DMS53 treated with DMSO at 0.1 percent for 48 hours (cell line): ENCODE results near the gene TEX22.

Experiments
- DNase-seq: peaks from one replicate; lab custom pipeline; 2025; ENCODE audit not compliant: unreplicated experiment; lab: John Stamatoyannopoulos, UW

TEX22 gene

DNA sequence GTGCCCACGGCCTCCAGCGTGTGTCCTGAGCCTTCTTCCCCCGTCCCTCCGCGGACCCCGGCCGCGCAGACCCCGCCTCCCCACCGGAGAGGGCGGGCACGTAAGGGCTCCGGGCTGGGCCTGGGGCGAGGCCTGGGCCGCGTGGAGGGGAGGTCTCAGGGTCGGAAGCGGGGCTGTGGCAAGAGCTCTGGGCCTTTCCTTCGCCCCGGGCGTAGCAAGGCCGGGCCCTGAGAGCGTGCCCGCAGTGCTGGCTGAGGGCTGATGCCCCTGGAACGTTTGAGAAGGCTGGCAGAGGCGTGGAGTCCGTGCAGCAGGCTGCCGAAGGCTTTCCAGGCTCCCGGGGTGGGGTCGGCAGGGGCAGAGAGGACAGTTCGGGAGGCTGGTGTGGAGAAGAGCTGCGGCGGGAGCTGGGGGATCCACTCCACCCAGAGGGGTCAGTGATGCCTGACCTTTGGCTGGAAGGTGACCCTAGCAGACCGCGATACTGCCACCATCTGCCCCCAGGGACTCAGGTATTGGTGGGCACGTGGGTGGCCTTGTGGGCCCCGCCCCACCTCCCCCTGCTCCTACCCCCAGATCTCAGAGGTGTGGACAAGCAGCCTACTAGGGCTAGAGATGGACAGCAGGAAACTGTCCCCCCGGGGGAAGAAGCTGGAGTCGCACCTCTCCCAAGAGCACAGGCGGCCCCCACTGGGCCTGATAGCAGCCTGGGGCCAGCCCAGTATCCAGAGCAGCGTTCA, 558 bp downstream of the TEX22 start:
- DNase-seq: no peak

GRCh38 chr14:105399466-105399775, 1.1 kb downstream of the TEX22 start:
- no peak for DNase-seq

- DNase-seq: no peak
These were observed 1.7 kb downstream of the TEX22 start for GRCh38 chr14:105400016-105400415.

- DNase-seq: no peak
These were observed 3.4 kb downstream of the TEX22 start for GRCh38 chr14:105401699-105402098.

DNA sequence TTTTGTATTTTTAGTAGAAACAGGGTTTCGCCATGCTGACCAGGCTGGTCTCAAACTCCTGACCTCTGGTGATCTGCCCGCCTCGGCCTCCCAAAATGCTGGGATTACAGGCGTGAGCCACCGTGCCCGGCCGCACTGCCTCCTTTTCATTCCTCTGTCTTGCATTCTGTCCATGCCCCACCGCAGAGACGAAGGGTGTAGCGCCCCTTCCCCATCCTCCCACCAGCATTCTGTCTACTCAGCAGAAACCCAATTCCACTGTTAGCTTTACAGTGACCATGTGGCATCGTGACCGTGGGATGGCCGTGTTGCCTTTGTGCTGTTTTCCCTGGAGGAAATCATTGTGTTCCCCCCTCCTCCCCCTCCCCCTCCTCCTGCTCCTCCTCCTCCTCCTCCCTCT, 10.3 kb downstream of the TEX22 start:
- no peak for DNase-seq

GRCh38 chr14:105409364-105409763, 11.0 kb downstream of the TEX22 start:
- no peak for DNase-seq

DNA sequence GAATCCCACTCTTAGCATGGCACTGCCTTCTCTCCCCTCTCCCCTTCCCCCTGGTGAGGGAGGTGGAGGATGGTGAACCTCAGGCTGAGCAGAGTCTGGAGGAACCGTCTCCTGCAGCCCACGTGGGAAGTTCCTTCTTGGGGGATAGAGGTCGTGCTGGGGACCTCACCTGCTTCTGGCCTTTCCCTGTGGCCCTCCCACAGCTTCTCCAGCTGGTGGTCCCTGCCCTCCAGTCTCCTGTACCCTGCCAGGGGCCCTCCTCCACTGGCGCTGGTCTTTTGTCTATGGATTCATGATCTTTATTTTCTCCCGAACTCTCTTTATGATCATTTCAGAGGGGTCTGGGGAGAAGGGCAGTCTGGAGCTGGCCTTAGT, 12.3 kb downstream of the TEX22 start:
- DNase-seq: no peak

DNA sequence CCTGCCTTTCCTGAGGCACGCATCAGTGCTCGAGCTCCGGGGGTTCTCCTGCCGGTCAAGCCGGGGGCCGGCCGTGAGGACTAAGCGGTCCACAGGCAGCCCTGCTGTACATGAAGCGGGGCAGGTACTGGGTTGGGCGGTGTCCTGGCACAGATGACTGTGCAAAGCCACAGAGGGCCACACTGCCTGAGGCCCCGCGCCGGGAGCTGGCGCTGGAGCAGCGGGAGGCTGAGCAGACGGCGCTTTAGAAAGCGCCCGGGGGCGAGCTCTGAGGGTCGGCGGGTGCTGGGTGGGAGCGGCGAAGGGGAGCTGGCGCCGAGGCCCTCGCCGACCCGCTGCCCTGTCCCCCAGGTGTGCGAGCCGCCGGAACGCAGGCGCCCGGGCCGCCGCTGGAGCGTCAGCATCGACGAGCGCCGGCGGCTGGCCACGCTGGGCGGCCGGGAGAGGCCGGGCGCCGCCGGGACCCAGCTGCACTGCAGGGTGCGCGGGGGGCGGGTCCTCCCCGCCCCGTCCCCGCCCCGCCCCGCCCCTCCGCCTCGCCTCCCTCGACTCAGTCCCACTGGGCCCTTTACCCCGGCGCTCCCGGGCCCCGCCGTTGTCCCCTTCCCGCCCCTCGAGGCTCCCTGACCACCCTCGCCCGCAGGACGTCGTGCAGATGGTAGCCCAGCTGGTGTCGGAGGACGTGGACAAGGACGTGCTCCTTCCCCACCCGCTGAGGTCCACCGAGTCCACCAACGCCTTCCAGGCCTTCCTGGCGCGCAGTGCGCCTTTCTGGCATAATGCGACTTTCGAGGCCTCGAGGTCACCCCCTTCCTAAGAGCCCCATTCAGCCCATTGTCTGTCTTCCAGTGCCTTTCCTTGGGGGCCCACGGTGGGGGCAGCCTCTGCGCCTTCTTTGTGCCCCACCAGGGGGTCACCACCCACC, 12.9 kb downstream of the TEX22 start:
- no peak for DNase-seq

DNA sequence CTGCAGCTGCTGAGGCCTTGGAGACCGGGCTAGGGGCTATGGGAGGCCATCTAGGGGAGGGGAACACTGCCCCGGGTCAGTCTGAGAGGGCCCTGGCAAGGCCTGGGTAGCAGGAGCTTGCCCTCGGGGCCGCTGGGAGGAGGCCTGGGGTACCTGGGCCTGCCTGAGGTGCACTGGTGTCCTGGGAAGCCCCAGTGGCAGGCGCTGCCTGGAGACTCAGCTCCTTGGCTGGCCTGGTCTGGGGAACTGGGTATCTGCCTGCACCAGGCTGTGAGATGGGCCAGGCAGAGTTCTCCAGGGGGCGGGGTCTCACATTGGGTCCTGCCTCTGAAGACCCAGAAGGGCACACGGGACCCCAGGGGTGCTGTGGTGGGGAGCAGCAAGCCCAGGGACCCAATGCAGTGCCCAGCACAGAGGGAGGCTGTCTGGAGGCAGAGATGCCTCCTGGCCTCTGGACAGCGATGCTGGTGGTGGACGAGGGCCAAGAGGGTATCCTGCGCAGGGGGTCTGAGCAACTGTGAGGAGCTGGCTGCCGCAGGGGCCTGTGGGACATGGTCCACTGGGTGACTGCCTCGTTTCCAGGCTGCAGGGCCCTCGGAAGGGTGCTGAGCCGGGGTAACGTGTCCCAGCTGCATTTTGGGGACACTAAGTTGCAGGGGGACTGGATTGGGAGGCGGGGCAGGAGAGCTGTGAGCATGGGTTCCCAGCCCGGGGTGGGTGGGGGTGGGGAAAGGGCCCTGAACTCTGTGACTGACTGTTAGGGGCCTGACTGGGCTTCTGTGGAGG, 13.8 kb downstream of the TEX22 start:
- DNase-seq: no peak

DNA sequence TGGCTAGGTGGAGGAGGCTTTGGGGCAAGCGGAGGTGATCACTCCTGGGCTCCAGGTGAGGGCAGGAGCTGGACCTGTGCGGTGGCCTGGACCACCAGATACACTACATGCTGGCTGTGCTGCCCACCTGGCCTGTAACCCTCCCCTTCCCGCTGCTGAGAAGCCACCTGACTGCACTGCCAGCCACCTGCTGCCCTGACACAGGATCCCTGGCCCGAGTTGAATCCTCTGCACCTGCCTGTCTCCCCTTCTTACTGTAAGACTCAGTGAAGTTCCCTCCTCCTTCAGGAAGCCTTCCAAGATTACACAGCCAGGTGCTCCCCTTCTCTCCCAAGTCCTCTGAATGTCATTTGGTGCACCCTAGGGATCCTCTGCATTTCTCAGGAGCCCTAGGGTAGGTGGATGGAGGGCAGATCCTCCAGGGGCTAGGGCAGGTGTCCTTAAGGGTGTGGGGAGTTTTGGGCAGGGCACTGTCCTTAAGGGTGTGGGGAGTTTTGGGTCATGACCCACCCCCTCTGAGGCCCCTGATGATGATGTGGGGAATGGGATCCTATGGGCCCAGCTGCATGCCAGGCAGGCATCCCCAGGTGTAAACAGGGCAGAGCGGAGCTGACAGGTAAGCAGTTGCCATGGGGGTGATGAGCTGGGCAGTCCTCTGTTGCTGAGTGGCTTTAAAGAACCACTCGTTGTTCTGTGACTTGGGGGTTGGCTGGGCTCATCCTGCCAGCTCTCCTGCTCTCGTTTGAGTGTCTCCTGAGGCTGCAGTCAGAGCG, 14.6 kb downstream of the TEX22 start:
- peak; percentile 10 for DNase-seq

DNA sequence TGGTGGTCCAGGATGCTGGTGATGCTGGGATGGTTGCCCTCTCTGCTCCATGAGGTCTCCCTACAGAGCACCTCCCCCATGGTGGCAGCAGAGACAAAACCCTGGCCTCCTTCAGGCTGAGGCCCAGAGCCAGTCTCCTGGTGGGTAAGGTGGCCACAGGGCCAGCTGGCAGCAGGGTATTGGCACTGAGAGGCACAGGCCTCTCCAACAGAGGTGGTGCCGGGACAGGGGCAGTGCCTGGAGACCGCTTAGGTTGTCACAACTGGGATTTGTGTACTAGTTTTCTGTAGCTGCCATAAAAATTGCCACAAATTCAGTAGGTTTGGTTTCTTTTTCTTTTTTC, 15.2 kb downstream of the TEX22 start:
- DNase-seq: no peak

DNA sequence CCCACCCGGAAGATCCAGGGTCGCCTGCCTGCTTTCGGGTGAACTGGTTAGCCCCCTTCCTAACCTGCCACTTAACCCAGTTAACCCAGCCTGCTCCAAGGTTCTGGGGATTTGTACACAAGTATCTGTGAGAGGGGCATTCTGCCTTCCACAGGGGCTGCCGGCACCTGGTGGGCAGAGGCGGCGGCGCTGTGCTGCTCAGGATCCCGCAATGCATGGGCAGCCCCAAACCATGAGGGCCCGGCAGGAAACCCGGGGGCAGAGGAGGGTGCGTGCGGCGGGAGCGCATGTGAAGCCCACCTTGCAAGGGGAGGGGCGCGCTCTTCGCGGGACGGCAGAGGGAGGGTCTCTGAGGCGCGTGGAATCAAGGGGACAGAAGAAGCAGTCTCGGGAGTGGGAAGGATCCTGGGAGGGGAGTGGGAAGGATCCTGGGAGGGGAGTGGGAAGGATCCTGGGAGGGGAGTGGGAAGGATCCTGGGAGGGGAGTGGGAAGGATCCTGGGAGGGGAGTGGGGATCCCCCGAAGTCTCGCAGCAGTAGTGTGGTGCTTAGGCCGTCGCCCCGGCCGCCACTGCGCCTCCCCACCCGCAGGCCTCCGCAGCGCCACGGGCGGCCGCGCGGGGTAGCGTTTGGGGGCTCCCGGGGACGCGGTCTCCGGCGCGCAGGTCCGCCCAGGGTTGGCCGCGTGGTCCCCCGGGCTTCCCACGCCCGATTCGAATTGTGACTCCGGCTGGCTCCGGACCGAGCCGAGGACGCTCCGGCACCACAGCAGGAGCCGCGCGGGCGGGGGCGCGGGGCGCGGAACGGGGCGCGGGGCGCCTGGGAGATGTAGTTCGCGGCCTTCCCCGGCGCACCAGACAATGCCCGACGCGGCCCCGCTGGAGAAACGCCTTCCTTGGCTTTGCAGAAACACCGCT, 16.4 kb downstream of the TEX22 start:
- DNase-seq: no peak

DNA sequence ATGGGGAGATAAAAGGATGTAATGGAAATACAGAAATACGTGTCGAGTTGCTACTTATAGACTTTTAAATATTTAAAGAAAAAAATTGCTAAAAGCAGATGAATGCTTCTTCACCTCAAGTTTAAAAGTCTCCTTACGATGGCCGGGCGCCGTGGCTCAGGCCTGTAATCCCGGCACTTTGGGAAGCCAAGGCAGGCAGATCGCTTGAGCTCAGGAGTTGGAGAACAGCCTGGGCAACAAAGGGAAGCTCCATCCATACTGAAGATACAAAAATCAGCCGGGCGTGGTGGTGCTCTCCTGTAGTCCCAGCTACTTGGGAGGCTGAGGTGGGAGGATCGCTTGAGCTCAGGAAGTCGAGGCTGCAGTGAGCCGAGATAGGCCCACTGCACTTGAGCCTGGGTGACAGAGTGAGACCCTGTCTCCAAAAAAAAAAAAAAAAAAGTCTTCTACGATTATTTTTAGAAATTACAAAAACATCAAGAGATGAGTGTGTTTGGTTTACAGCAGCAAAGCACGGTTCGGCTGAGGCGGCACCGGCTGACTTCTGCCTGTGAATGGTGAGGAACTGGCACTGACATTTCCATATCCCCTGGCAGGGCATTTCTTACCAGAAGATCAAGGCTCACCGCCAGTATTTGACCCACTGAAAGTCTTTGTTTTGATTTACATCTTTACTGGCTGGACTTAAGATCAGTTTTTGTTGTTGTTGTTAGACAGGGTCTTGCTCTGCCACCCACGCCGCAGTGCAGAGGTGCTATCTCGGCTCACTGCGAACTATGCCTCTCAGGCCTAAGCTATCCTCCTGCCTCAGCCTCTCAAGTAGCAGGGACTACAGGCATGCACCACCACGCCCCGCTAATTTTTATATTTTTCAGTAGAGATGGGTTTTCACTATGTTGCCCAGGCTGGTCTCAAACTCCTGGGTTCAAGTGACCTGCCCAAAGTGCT, 17.4 kb downstream of the TEX22 start:
- no peak for DNase-seq

DNA sequence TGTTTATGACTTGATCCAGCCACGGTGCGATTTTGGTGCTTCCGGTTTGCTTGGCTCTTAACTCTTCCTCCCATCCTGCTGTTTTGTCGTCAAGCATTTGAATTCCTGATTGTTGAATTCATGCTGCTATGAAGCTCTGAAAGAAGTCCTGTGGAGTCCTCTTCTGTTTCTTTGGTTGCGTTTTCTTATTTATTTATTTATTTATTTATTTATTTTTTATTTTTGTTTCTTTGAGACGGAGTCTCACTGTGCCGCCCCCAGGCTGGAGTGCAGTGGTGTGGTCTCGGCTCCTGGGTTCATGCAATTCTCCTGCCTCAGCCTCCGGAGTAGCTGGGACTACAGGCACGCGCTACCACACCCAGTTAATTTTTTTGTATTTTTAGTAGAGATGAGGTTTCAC, 18.3 kb downstream of the TEX22 start:
- DNase-seq: no peak

DNA sequence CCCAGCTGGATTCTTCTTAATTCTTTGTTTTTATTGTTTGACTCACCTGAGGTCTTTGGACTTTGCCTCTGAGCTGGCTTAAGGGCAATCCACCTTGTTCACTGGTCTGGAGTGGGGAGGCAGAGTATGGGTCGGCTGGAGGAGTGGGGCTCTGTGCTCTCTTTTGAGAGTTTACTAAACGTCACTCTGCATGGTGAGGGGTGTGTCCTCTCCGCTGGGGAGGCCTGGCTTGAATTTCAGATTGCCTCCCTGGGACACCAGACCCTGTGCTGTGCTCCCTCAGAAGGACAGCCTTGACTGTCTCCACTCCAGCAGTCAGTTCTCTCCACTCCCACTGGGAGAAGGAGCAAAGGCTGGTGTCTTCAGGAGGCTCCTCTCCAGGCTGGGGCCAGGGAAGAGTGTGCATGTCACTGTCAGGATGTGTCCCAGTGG, 19.4 kb downstream of the TEX22 start:
- no peak for DNase-seq

- no peak for DNase-seq
These were observed 20.2 kb downstream of the TEX22 start for GRCh38 chr14:105418269-105419194.

GRCh38 chr14:105419195-105420091, 21.1 kb downstream of the TEX22 start, which contains the start of gene MTA1:
MTA1 (plus strand) TSS chr14:105419827; CDS start chr14:105420036, 209 bp downstream.
- no peak for DNase-seq
